ENCODE measurements around the gene ARHGAP21.

The ARHGAP21 gene

GRCh38 chr10:24554036-24554435, 169.7 kb downstream of the ARHGAP21 start:
- H3K4me3 ChIP-seq (ENCODE audit: low read depth, low read length): no peak overlapping the region
- no peak for DNase-seq (ENCODE audit: low read depth)
- no peak for TF ChIP-seq CTCF (IDR thresholded peaks at IDR 0.05; ENCODE audit: low read depth, low read length, missing control alignments)

GRCh38 chr10:24553051-24553612, 170.6 kb downstream of the ARHGAP21 start:
- no peak for TF ChIP-seq CTCF (IDR thresholded peaks at IDR 0.05; ENCODE audit: low read depth, low read length, missing control alignments)
- no peak overlapping the region for H3K4me3 ChIP-seq (ENCODE audit: low read depth, low read length)
- no peak for DNase-seq (ENCODE audit: low read depth)

GRCh38 chr10:24552346-24553016, 171.2 kb downstream of the ARHGAP21 start:
- no peak for DNase-seq (ENCODE audit: low read depth)
- TF ChIP-seq CTCF (IDR thresholded peaks at IDR 0.05; ENCODE audit: low read depth, low read length, missing control alignments): peak; percentile 60
- no peak overlapping the region for H3K4me3 ChIP-seq (ENCODE audit: low read depth, low read length)

GRCh38 chr10:24551161-24551560, 172.5 kb downstream of the ARHGAP21 start:
- no peak overlapping the region for H3K4me3 ChIP-seq (ENCODE audit: low read depth, low read length)
- no peak for TF ChIP-seq CTCF (IDR thresholded peaks at IDR 0.05; ENCODE audit: low read depth, low read length, missing control alignments)
- DNase-seq (ENCODE audit: low read depth): no peak

- TF ChIP-seq CTCF (IDR thresholded peaks at IDR 0.05; ENCODE audit: low read depth, low read length, missing control alignments): no peak
- no peak overlapping the region for H3K4me3 ChIP-seq (ENCODE audit: low read depth, low read length)
- no peak for DNase-seq (ENCODE audit: low read depth)
Measured at GRCh38 chr10:24550680-24551079, 173.0 kb downstream of the ARHGAP21 start.

- H3K4me3 ChIP-seq (ENCODE audit: low read depth, low read length): no peak overlapping the region
- no peak for DNase-seq (ENCODE audit: low read depth)
- no peak for TF ChIP-seq CTCF (IDR thresholded peaks at IDR 0.05; ENCODE audit: low read depth, low read length, missing control alignments)
Measured at GRCh38 chr10:24545585-24545984, 178.1 kb downstream of the ARHGAP21 start.

GRCh38 chr10:24544776-24545175, 178.9 kb downstream of the ARHGAP21 start:
- DNase-seq (ENCODE audit: low read depth): no peak
- H3K4me3 ChIP-seq (ENCODE audit: low read depth, low read length): no peak overlapping the region
- no peak for TF ChIP-seq CTCF (IDR thresholded peaks at IDR 0.05; ENCODE audit: low read depth, low read length, missing control alignments)
